Activated CD8-positive, alpha-beta memory T cell treated with anti-CD3 and anti-CD28 coated beads, Interleukin-2, amount 10 ng/mL, durations not matched to agents 7 days and 5 days (primary cell): ENCODE data around the gene TNFSF10. TPM values are rescaled to one million over a fixed set of nuclear protein-coding genes. Genes with fewer than 3 reads are reported as not detected.
A peak's percentile ranks its signal among the peaks of the same experiment; 100 is the strongest.
"Not testable (repeated sequence)": the region's sequence is repeated elsewhere in the genome, so short reads cannot be mapped to it uniquely, and the experiment has no call there.

Experiments
- ATAC-seq: fragments of 150-1000 bp; cut with Tn5 transposase; one replicate; pipeline ENCODE4 v1.10.0; 2021; ENCODE audit warnings: moderate library complexity
- CTCF ChIA-PET: fragments of 350-600 bp; sonication (Branson Sonifier 250); formaldehyde crosslinking; loops from one replicate; lab custom pipeline; 2021; ENCODE audit warnings: antibody characterized with exemption; lab: Charles Lee
- DNase-seq: peaks from one replicate; pipeline ENCODE4 v3.0.0-alpha.2; 2020
- H3K27ac Mint-ChIP-seq: one replicate; pipeline ENCODE4 v1.8.0; 2021; ENCODE audit warnings: mild to moderate bottlenecking, mixed read lengths
- H3K27me3 Mint-ChIP-seq: one replicate; pipeline ENCODE4 v1.8.0; 2021; ENCODE audit warnings: mixed read lengths
- H3K36me3 Mint-ChIP-seq: one replicate; pipeline ENCODE4 v1.8.0; 2021; ENCODE audit warnings: mild to moderate bottlenecking, mixed read lengths
- H3K4me1 Mint-ChIP-seq: one replicate; pipeline ENCODE4 v1.8.0; 2021; ENCODE audit warnings: mixed read lengths
- H3K4me3 Mint-ChIP-seq: one replicate; pipeline ENCODE4 v1.8.0; 2021; ENCODE audit warnings: mild to moderate bottlenecking, moderate library complexity, mixed read lengths
- H3K9me3 Mint-ChIP-seq: one replicate; pipeline ENCODE4 v1.8.0; 2022; ENCODE audit warnings: low read depth, mixed read lengths
- total RNA-seq, 2 experiments: library from RNA; stranded (reverse); gene quantifications; one replicate each; pipeline ENCODE4 v1.2.3, GENCODE V29; 2021

The TNFSF10 gene
- total RNA-seq, 2 experiments from 2014 or later = 144 to 256 TPM

GRCh38 chr3:172539273-172539672 is 16.0 kb upstream of the TNFSF10 start:
- CTCF ChIA-PET = interaction anchor here (0.9 to 3.1 kb wide), 3 partner anchors 9 to 21 kb away, joined by 3 to 15 read pairs (median 5); no protein-coding TSS in a partner anchor
- peaks cover 24% of the 10 kb centered on the region for H3K36me3 Mint-ChIP-seq
- ATAC-seq (no peak), DNase-seq (no peak)
- H3K9me3 Mint-ChIP-seq = peaks cover 3% of the 10 kb centered on the region
- H3K27me3 Mint-ChIP-seq = no peaks in the 10 kb centered on the region
- H3K27ac Mint-ChIP-seq = no peak overlapping the region
- no peak overlapping the region for H3K4me3 Mint-ChIP-seq
- peaks cover 47% of the 10 kb centered on the region for H3K4me1 Mint-ChIP-seq

GRCh38 chr3:172538368-172539151 is 15.3 kb upstream of the TNFSF10 start:
- ATAC-seq = no peak

GRCh38 chr3:172537507-172538158 is 14.4 kb upstream of the TNFSF10 start:
- DNase-seq = no peak
- H3K9me3 Mint-ChIP-seq = peaks cover 3% of the 10 kb centered on the region
- H3K4me1 Mint-ChIP-seq = peaks cover 49% of the 10 kb centered on the region
- H3K27me3 Mint-ChIP-seq = no peaks in the 10 kb centered on the region
- no peak overlapping the region for H3K4me3 Mint-ChIP-seq
- peak overlapping the region; percentile 81 for H3K27ac Mint-ChIP-seq
- peaks cover 28% of the 10 kb centered on the region for H3K36me3 Mint-ChIP-seq
- no peak for ATAC-seq
- CTCF ChIA-PET = interaction anchor here (0.6 to 3.2 kb wide), 4 partner anchors 9 to 87 kb away, joined by 4 to 9 read pairs (median 5); no protein-coding TSS in a partner anchor

More at GRCh38 chr3:172538368-172539151, 15.3 kb upstream of the TNFSF10 start:
- no peak for DNase-seq
- Mint-ChIP-seq H3K27ac (peak overlapping the region; percentile 81), H3K36me3 (peaks cover 28% of the 10 kb centered on the region), H3K9me3 (peaks cover 3% of the 10 kb centered on the region), H3K4me1 (peaks cover 49% of the 10 kb centered on the region), H3K4me3 (no peak overlapping the region), H3K27me3 (no peaks in the 10 kb centered on the region)
- CTCF ChIA-PET = interaction anchor here (0.9 to 3.2 kb wide), 5 partner anchors 8 to 57 kb away, joined by 3 to 15 read pairs (median 5); no protein-coding TSS in a partner anchor

DNA sequence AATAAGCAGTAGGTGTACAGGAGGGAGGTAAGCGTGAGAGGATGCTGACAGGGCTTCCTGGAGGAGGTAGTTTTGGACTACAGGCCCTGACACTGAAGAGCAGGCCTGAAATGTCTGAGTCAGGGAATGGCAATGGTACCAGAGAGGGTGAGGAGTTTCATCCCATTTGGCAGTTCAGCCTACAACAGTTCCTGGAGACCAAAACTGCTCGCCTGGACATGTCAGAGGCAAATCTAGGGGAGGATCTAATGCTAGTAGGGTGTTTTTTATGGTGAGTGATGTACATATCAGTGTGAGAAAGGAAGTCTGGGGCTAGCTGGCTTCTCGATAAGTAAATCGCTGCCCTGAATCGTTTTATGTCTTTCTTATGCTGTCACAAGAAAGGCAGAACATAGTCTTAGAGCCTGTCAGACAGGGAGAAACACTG is 13.8 kb upstream of the TNFSF10 start:
- Mint-ChIP-seq H3K27me3 (no peaks in the 10 kb centered on the region), H3K9me3 (peaks cover 3% of the 10 kb centered on the region), H3K4me3 (peak overlapping the region; percentile 6), H3K4me1 (peaks cover 55% of the 10 kb centered on the region), H3K36me3 (peaks cover 30% of the 10 kb centered on the region), H3K27ac (peak overlapping the region; percentile 81)
- peak; percentile 54 for ATAC-seq
- CTCF ChIA-PET = interaction anchor here (0.6 to 3.2 kb wide), 2 partner anchors 10 to 87 kb away, joined by 5 to 9 read pairs; no protein-coding TSS in a partner anchor
- DNase-seq = no peak

DNA sequence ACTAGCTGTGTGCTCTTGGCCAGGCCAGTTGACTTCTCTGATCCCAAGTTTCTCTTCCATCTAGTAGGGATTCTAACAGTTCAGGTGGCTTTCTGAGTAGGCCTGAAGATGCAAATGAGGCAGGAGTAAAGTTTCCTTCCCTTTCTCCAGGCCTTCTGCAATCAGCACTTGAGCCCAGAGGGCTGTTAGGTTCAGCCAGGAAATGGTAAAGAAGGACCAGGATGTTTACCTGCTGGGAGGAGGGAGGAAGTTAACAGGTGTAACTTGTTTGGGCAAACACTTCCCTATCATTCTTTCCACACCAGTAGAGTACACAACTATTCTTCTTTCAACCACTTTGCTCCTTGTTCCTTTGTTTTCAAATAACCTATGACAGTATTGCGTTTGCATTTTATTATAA is 13.3 kb upstream of the TNFSF10 start:
- CTCF ChIA-PET = interaction anchor here (3.2 kb wide), 1 partner anchor 10 kb away, joined by 9 read pairs; no protein-coding TSS in a partner anchor
- ATAC-seq (peak; percentile 14), DNase-seq (no peak)
- peaks cover 30% of the 10 kb centered on the region for H3K36me3 Mint-ChIP-seq
- peaks cover 3% of the 10 kb centered on the region for H3K9me3 Mint-ChIP-seq
- H3K27me3 Mint-ChIP-seq = no peaks in the 10 kb centered on the region
- peak overlapping the region; percentile 81 for H3K27ac Mint-ChIP-seq
- peaks cover 58% of the 10 kb centered on the region for H3K4me1 Mint-ChIP-seq
- no peak overlapping the region for H3K4me3 Mint-ChIP-seq

GRCh38 chr3:172530566-172530965 is 7.3 kb upstream of the TNFSF10 start:
- Mint-ChIP-seq H3K27me3 (no peaks in the 10 kb centered on the region), H3K27ac (peak overlapping the region; percentile 88), H3K36me3 (peaks cover 8% of the 10 kb centered on the region), H3K9me3 (no peaks in the 10 kb centered on the region), H3K4me3 (peak overlapping the region; percentile 42), H3K4me1 (peaks cover 56% of the 10 kb centered on the region)
- peak; percentile 84 for ATAC-seq
- CTCF ChIA-PET = interaction anchor here (0.7 to 4.1 kb wide), 19 partner anchors 8 to 198 kb away, joined by 3 to 49 read pairs (median 6); no protein-coding TSS in a partner anchor
- DNase-seq = peak; percentile 70

- Mint-ChIP-seq H3K27me3 (no peaks in the 10 kb centered on the region), H3K27ac (peak overlapping the region; percentile 88), H3K4me1 (peaks cover 55% of the 10 kb centered on the region), H3K36me3 (peaks cover 8% of the 10 kb centered on the region), H3K9me3 (no peaks in the 10 kb centered on the region), H3K4me3 (peak overlapping the region; percentile 42)
- ATAC-seq = peak; percentile 67
- DNase-seq = peak; percentile 57
- CTCF ChIA-PET = interaction anchor here (0.7 to 4.1 kb wide), 19 partner anchors 8 to 198 kb away, joined by 3 to 49 read pairs (median 6); no protein-coding TSS in a partner anchor
Measured at GRCh38 chr3:172530101-172530561, 6.9 kb upstream of the TNFSF10 start.

GRCh38 chr3:172528677-172529076 is 5.4 kb upstream of the TNFSF10 start:
- H3K27me3 Mint-ChIP-seq = no peaks in the 10 kb centered on the region
- H3K27ac Mint-ChIP-seq = no peak overlapping the region
- H3K4me1 Mint-ChIP-seq = peaks cover 63% of the 10 kb centered on the region
- ATAC-seq (no peak), DNase-seq (no peak)
- H3K9me3 Mint-ChIP-seq = no peaks in the 10 kb centered on the region
- peaks cover 5% of the 10 kb centered on the region for H3K36me3 Mint-ChIP-seq
- H3K4me3 Mint-ChIP-seq = no peak overlapping the region
- CTCF ChIA-PET = interaction anchor here (3.4 to 4.1 kb wide), 2 partner anchors 16 to 66 kb away, joined by 21 to 49 read pairs; no protein-coding TSS in a partner anchor

DNA sequence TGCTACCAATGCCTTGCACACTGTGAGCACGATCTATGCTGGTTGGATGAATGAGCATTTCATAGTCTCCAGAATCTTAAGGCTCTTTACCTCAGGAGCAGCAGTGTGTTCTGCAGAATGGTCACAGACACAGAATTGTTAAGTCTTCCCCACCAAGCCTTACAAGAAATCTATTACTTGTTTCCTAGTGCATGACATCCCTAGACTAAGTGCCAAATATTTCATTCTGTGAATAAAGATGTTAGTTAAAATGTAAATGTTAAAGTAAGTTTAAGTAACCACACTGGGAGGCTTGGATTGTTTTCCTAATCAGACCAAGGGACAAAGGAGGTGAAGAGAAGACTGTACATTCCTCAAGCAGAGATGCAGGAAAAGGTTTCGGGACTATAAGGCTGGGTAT is 4.1 kb upstream of the TNFSF10 start:
- Mint-ChIP-seq H3K4me1 (peaks cover 56% of the 10 kb centered on the region), H3K9me3 (no peaks in the 10 kb centered on the region), H3K27ac (no peak overlapping the region), H3K36me3 (peaks cover 13% of the 10 kb centered on the region), H3K4me3 (no peak overlapping the region), H3K27me3 (no peaks in the 10 kb centered on the region)
- ATAC-seq = no peak
- DNase-seq = no peak
- CTCF ChIA-PET = interaction anchor here (0.9 kb wide), 1 partner anchor 69 kb away, joined by 3 read pairs; no protein-coding TSS in a partner anchor

DNA sequence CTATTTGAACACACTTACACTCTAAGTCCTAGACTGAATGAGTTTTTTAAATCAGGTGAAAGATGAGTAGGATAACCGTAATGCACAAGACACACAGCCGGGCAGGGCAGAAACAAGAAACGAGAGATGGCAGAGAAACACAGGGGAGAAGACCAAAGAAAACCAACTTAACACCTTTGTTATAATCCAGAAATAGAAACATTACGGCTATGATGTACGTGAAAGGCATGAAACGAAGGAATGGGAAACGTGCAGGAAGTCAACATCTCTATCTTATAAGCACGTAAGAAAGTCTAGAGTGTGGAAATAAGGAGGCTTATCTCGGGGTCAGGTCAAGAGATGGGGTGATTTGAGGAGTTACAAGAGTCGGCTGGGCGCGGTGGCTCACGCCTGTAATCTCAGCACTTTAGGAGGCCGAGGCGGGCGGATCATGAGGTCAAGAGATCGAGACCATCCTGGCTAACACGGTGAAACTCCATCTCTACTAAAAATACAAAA is 1.9 kb upstream of the TNFSF10 start:
- H3K27me3 Mint-ChIP-seq = no peaks in the 10 kb centered on the region
- DNase-seq (no peak), ATAC-seq (no peak)
- H3K36me3 Mint-ChIP-seq = peaks cover 34% of the 10 kb centered on the region
- H3K9me3 Mint-ChIP-seq = no peaks in the 10 kb centered on the region
- H3K4me1 Mint-ChIP-seq = peaks cover 41% of the 10 kb centered on the region
- CTCF ChIA-PET = interaction anchor here (1.1 kb wide), 1 partner anchor 141 kb away, joined by 3 read pairs; no protein-coding TSS in a partner anchor
- peak overlapping the region; percentile 33 for H3K27ac Mint-ChIP-seq
- no peak overlapping the region for H3K4me3 Mint-ChIP-seq

GRCh38 chr3:172524611-172525010 is 1.4 kb upstream of the TNFSF10 start:
- H3K27me3 Mint-ChIP-seq = no peaks in the 10 kb centered on the region
- CTCF ChIA-PET = interaction anchor here (1.2 to 9.1 kb wide), 2 partner anchors 11 to 69 kb away, joined by 3 to 146 read pairs; no protein-coding TSS in a partner anchor

DNA sequence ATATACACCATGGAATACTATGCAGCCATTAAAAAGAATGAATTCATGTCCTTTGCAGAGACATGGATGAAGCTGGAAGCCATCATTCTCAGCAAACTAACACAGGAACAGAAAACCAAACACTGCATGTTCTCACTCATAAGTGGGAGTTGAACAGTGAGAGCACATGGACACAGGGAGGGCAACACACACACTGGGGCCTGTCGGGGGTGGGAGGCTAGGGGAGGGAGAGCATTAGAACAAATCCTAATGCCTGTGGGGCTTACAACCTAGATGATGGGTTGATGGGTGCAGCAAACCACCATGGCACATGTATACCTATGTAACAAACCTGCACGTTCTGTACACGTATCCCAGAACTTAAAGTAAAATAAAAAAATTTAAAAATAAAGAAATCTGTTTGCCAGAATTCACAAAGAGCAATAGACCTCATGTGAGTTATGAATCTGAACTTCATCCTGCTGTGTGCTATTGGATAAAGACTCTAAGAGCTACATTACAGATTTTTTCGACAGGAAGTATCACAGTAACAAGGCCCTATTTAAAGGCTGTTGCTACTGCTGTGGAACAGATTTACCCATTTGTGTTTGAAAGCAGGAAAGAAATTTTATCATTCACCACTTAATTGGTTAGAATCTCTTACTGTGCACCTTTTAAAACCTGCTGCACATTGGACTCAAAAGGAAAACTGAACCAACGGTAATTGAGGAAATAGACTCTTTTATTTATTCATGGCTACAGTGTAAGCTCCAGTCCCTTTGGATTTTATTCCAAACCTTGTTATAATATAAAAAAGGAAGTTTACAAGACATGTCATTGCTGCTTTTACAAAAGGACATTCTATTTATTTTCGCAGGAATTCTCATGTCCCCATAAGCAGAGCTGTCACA is 1.1 kb downstream of the TNFSF10 start:
- Mint-ChIP-seq H3K27ac (peak overlapping the region; percentile 98), H3K4me1 (peaks cover 50% of the 10 kb centered on the region), H3K36me3 (peaks cover 62% of the 10 kb centered on the region), H3K4me3 (peak overlapping the region; percentile 95)
- peak; percentile 56 for DNase-seq
- not testable (repeated sequence) for H3K27me3 Mint-ChIP-seq, H3K9me3 Mint-ChIP-seq, ATAC-seq
- CTCF ChIA-PET = interaction anchor here (1.1 to 9.1 kb wide), 5 partner anchors 9 to 100 kb away, joined by 3 to 146 read pairs (median 5); no protein-coding TSS in a partner anchor

More at GRCh38 chr3:172524611-172525010, 1.4 kb upstream of the TNFSF10 start:
- Mint-ChIP-seq H3K9me3 (no peaks in the 10 kb centered on the region), H3K4me3 (no peak overlapping the region), H3K4me1 (peaks cover 41% of the 10 kb centered on the region), H3K36me3 (peaks cover 40% of the 10 kb centered on the region), H3K27ac (peak overlapping the region; percentile 98)
- ATAC-seq (no peak), DNase-seq (no peak)
